Esophagus squamous epithelium (tissue), 5 donors: ENCODE measurements around the gene CREBBP. TPM values are rescaled to one million over a fixed set of nuclear protein-coding genes. Genes with fewer than 3 reads are reported as not detected.
A peak's percentile ranks its signal among the peaks of the same experiment; 100 is the strongest.

Source experiments
- DNase-seq: peaks from one replicate; lab custom pipeline; 2025; lab: John Stamatoyannopoulos, UW
- H3K27ac ChIP-seq, 4 donors: fragments of 200-600 bp; sonication (generic); one replicate each; pipeline ENCODE4 v1.5.1; 2016 to 2019; ENCODE audit warnings: mild to moderate bottlenecking in 1 of 4
- H3K27me3 ChIP-seq, 4 donors: fragments of 200-600 bp; sonication (generic); 1 replicate in 3 of 4; 2 replicates in 1 of 4; pipeline versions ENCODE4 v1.5.1 to v1.6.0; 2017 to 2021; ENCODE audit warnings: antibody characterized with exemption in 1 of 4
- H3K36me3 ChIP-seq, 3 donors: fragments of 200-600 bp; sonication (generic); one replicate each; pipeline ENCODE4 v1.5.1; 2016 to 2019
- H3K4me1 ChIP-seq, 3 donors: fragments of 200-600 bp; sonication (generic); one replicate each; pipeline ENCODE4 v1.5.1; 2017 to 2019
- H3K4me3 ChIP-seq, 4 donors: fragments of 200-600 bp; sonication (generic); 1 replicate in 3 of 4; 2 replicates in 1 of 4; pipeline ENCODE4 v1.5.1; 2016 to 2019; ENCODE audit warnings: mild to moderate bottlenecking in 2 of 4, moderate library complexity in 1 of 4
- H3K9me3 ChIP-seq, 3 donors: fragments of 200-600 bp; sonication (generic); one replicate each; pipeline ENCODE4 v1.5.1; 2016 to 2019
- POLR2A ChIP-seq, 4 donors: fragments of 450-650 bp; IDR thresholded peaks; one replicate each; pipeline ENCODE4 v1.6.1; 2017; ENCODE audit warnings: antibody characterized with exemption in 4 of 4, mild to moderate bottlenecking in 4 of 4, moderate library complexity in 3 of 4
- WGBS, 2 donors: methylation state at CpG; one replicate each; pipeline ENCODE4 v1.1.5; 2018; 5-methylcytosine and 5-hydroxymethylcytosine counted together
- intact Hi-C: fragments of 100-400 bp; cut with DNase I; formaldehyde crosslinking; loops from one replicate; pipeline ENCODE4 v1.15.0; 2022
- total RNA-seq, 4 donors: library from RNA; depleted of rRNA; stranded (reverse); fragments of >200 nt; gene quantifications; one replicate each; pipeline ENCODE4 v1.1.0, GENCODE V29; 2016
- TF ChIP-seq, protein P1 (sequence below), 6 experiments: fragments of 450-650 bp in 4 of 6; fragments of 200-600 bp in 2 of 6; sonication (generic) in 2 of 6; IDR thresholded peaks; one replicate each; pipeline ENCODE4 v1.5.1; 2016 to 2019; ENCODE audit warnings: antibody characterized with exemption in 6 of 6, mild to moderate bottlenecking in 4 of 6, moderate library complexity in 4 of 6
- donor health status: DM: yes; HTN: yes; CAD: no.

The CREBBP gene
- total RNA-seq, 4 donors from 2014 or later, result 14.5 to 53.6 (median 37.5) TPM

DNA sequence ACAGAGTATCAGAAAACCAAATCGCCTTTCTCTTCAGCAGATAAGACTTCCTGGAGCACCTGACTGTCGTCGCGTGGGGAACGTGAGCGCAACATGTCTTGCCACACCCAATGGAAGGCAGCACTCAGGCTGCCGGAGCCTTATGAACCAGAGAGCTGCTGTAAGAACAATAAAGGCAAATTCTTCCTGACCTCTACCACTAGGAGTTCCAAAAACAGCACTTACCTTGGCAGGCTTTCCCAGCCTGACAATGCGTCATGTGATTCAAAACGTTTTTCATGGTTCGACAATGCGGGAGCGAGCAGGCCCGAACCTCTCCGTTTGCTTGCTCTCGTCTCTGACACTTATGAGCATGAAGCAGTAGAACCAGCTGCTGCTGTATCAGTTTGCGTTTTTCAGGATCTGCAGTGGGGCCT, 87.3 kb downstream of the CREBBP start:
- DNase-seq, result no peak
- intact Hi-C loops, result no loop called here
- H3K27ac ChIP-seq, result peak overlapping the region in 3 of 4 donors; percentile 30 to 65 (median 35)

GRCh38 chr16:3792472-3793012, 88.0 kb downstream of the CREBBP start:
- intact Hi-C loops, result no loop called here
- H3K27me3 ChIP-seq, result no peaks in the 10 kb centered on the region
- no peak for DNase-seq
- TF ChIP-seq, protein P1, sequence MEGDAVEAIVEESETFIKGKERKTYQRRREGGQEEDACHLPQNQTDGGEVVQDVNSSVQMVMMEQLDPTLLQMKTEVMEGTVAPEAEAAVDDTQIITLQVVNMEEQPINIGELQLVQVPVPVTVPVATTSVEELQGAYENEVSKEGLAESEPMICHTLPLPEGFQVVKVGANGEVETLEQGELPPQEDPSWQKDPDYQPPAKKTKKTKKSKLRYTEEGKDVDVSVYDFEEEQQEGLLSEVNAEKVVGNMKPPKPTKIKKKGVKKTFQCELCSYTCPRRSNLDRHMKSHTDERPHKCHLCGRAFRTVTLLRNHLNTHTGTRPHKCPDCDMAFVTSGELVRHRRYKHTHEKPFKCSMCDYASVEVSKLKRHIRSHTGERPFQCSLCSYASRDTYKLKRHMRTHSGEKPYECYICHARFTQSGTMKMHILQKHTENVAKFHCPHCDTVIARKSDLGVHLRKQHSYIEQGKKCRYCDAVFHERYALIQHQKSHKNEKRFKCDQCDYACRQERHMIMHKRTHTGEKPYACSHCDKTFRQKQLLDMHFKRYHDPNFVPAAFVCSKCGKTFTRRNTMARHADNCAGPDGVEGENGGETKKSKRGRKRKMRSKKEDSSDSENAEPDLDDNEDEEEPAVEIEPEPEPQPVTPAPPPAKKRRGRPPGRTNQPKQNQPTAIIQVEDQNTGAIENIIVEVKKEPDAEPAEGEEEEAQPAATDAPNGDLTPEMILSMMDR (IDR thresholded peaks at IDR 0.05), result no peak
- no peak overlapping the region for H3K4me3 ChIP-seq
- peaks cover 7 to 42% (median 19%) of the 10 kb centered on the region in 3 donors for H3K4me1 ChIP-seq
- 77 to 79% methylated on average over 9 to 12 of the region's 12 CpGs for WGBS, 2 donors
- no peaks in the 10 kb centered on the region for H3K9me3 ChIP-seq
- H3K27ac ChIP-seq, result peak overlapping the region in 3 of 4 donors; percentile 30 to 65 (median 35)
- peaks cover 16 to 56% (median 16%) of the 10 kb centered on the region in 3 donors for H3K36me3 ChIP-seq

More for the DNA sequence above, 87.3 kb downstream of the CREBBP start:
- H3K4me3 ChIP-seq, result no peak overlapping the region
- H3K36me3 ChIP-seq, result peaks cover 16 to 49% (median 16%) of the 10 kb centered on the region in 3 donors
- H3K27me3 ChIP-seq, result no peaks in the 10 kb centered on the region
- TF ChIP-seq, protein P1 (IDR thresholded peaks at IDR 0.05), result peak in 4 of 6 experiments; percentile 19 to 63 (median 38)
- TF ChIP-seq POLR2A (IDR thresholded peaks at IDR 0.05), result no peak
- 23 to 39% methylated on average over 16 of the region's 16 CpGs for WGBS, 2 donors
- H3K4me1 ChIP-seq, result peaks cover 7 to 48% (median 19%) of the 10 kb centered on the region in 3 donors
- H3K9me3 ChIP-seq, result no peaks in the 10 kb centered on the region

GRCh38 chr16:3791701-3792100, 88.8 kb downstream of the CREBBP start:
- no peaks in the 10 kb centered on the region for H3K9me3 ChIP-seq
- H3K4me1 ChIP-seq, result peaks cover 7 to 34% (median 19%) of the 10 kb centered on the region in 3 donors
- 93 to 95% methylated on average over 8 of the region's 8 CpGs for whole genome bisulfite sequencing, 2 donors
- no peak for TF ChIP-seq POLR2A (IDR thresholded peaks at IDR 0.05)
- TF ChIP-seq, protein P1 (IDR thresholded peaks at IDR 0.05), result no peak
- no peak overlapping the region for H3K4me3 ChIP-seq
- H3K27me3 ChIP-seq, result no peaks in the 10 kb centered on the region
- peaks cover 16 to 64% (median 16%) of the 10 kb centered on the region in 3 donors for H3K36me3 ChIP-seq
- DNase-seq, result no peak
- intact Hi-C loops, result no loop called here
- no peak overlapping the region for H3K27ac ChIP-seq

- intact Hi-C loops, result no loop called here
- H3K4me3 ChIP-seq, result no peak overlapping the region
- H3K9me3 ChIP-seq, result no peaks in the 10 kb centered on the region
- H3K36me3 ChIP-seq, result peaks cover 16 to 86% (median 16%) of the 10 kb centered on the region in 3 donors
- H3K4me1 ChIP-seq, result peaks cover 7 to 19% (median 16%) of the 10 kb centered on the region in 3 donors
- TF ChIP-seq, protein P1 (IDR thresholded peaks at IDR 0.05), result no peak
- TF ChIP-seq POLR2A (IDR thresholded peaks at IDR 0.05), result no peak
- WGBS, 2 donors, result 58 to 61% methylated on average over 8 of the region's 8 CpGs
- no peak overlapping the region for H3K27ac ChIP-seq
- no peak for DNase-seq
- no peaks in the 10 kb centered on the region for H3K27me3 ChIP-seq
Measured at GRCh38 chr16:3789375-3790099, 91.0 kb downstream of the CREBBP start.
